GM19193 (cell line): Measurements from ENCODE around the gene DTYMK.

Experiments used
- POLR2A ChIP-seq: IDR thresholded peaks from 4 replicates; pipeline ENCODE4 v1.6.1; 2011; ENCODE audit not compliant: insufficient read depth, insufficient read length; ENCODE audit errors: extremely low read depth

The DTYMK gene

GRCh38 chr2:241678784-241679540 is 7.7 kb downstream of the DTYMK start:
- no peak for TF ChIP-seq POLR2A

GRCh38 chr2:241678307-241678706 is 8.3 kb downstream of the DTYMK start:
- no peak for TF ChIP-seq POLR2A

GRCh38 chr2:241677392-241677791 is 9.2 kb downstream of the DTYMK start:
- TF ChIP-seq POLR2A: no peak

- no peak for TF ChIP-seq POLR2A
Observed at GRCh38 chr2:241676665-241677064, 9.9 kb downstream of the DTYMK start.

GRCh38 chr2:241675885-241676284 is 10.7 kb downstream of the DTYMK start:
- no peak for TF ChIP-seq POLR2A

- no peak for TF ChIP-seq POLR2A
Observed at GRCh38 chr2:241673797-241674725, 12.6 kb downstream of the DTYMK start.

- no peak for TF ChIP-seq POLR2A
Observed at GRCh38 chr2:241673189-241673663, 13.4 kb downstream of the DTYMK start.

- TF ChIP-seq POLR2A: no peak
Observed at GRCh38 chr2:241672243-241673188, 14.1 kb downstream of the DTYMK start.

- no peak for TF ChIP-seq POLR2A
Observed at GRCh38 chr2:241671457-241672240, 15.0 kb downstream of the DTYMK start.

GRCh38 chr2:241670333-241671110 is 16.1 kb downstream of the DTYMK start:
- no peak for TF ChIP-seq POLR2A

GRCh38 chr2:241668839-241669238 is 17.8 kb downstream of the DTYMK start:
- no peak for TF ChIP-seq POLR2A

- no peak for TF ChIP-seq POLR2A
Observed at GRCh38 chr2:241668354-241668753, 18.3 kb downstream of the DTYMK start.
